SK-MEL-5 (cell line): ENCODE results near the gene SEMA3A. TPM values are rescaled to one million over a fixed set of nuclear protein-coding genes. Genes with fewer than 3 reads are reported as not detected.
"Not testable (repeated sequence)": the region's sequence is repeated elsewhere in the genome, so short reads cannot be mapped to it uniquely, and the experiment has no call there.

Experiments used
- DNase-seq: peaks from one replicate; pipeline ENCODE4 v3.0.0-alpha.2; 2016; ENCODE audit warnings: low read depth, low spot score
- in situ Hi-C: cut with HindIII; loops from 2 replicates; pipeline ENCODE4 v1.10.0; 2016; ENCODE audit warnings: low sequenced_read_pairs, high pct_unique_total_duplicates, low pct_unique_long_range_greater_than_20kb
- total RNA-seq: library from RNA; depleted of rRNA; stranded (reverse); fragments of >200 nt; shearing (Covaris generic); gene quantifications from 2 replicates; pipeline ENCODE4 v1.2.3, GENCODE V29; 2014

SEMA3A gene
- total RNA-seq, 1 experiment from 2014 or later: 10.0 TPM

DNA sequence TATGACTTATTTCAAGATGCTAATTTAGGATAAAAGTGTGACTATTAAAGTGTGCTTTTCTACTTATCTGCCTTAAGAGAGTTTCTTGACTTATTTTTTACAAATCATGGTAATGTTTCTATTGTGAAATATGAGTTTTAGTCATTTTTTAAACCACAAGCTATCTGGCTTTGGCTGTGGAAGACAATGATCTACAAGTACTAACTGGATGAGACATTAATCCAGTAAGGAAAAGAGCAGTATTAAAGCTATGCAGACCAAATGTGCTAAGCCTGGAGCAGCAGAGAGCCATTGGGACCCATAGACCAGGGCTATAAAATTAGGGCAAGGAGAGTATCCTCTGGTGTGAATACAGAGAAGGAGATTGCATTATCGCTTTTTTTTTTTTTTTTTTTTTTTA, 92.4 kb downstream of the SEMA3A start:
- in situ Hi-C loops: no loop called here
- no peak for DNase-seq

DNA sequence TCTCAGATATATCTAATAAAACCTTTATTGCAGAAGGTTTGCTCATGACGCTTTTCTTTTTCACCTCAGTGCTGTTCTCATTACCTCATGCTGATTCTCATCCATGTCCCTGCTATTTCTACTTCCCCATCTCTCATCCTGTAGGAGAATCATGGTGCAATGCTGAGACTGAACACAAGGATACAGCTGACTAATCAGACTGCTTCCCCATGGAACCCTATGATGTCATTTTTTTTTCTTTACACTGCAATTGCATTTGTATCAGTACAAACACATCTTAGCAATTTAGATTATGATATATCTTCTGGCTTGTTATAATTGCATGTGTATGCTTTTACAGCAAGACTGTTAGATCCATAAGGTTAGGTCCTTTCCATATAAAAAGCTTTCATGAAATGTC, 93.7 kb downstream of the SEMA3A start:
- in situ Hi-C loops: no loop called here
- DNase-seq: peak; percentile 70

GRCh38 chr7:84095971-84096370, 98.6 kb downstream of the SEMA3A start:
- in situ Hi-C loops: no loop called here
- DNase-seq: no peak

- in situ Hi-C loops: no loop called here
- DNase-seq: no peak
Observed at GRCh38 chr7:84092207-84092606, 102.4 kb downstream of the SEMA3A start.

DNA sequence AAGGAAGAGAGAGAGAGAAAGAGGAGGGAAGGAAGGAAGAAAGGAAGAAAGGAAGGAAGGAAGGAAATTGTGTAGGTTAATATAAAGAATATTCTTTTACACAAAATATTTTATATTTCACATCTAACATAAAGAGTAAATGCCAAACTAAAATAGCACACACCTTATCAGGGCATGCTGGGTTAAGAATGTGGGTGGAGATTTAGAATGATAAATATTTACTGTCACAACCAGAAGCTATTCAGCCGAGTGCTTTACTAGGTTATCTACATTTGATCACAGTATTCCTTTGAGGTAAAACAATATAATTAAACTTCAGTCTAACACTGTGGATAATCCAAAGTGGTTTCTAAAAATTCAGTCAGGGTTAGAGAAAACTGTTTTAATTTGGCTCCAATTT, 103.3 kb downstream of the SEMA3A start:
- in situ Hi-C loops: no loop called here
- no peak for DNase-seq

GRCh38 chr7:84088802-84089201, 105.8 kb downstream of the SEMA3A start:
- DNase-seq: no peak
- in situ Hi-C loops: no loop called here

GRCh38 chr7:84085998-84086397, 108.6 kb downstream of the SEMA3A start:
- in situ Hi-C loops: no loop called here
- no peak for DNase-seq

DNA sequence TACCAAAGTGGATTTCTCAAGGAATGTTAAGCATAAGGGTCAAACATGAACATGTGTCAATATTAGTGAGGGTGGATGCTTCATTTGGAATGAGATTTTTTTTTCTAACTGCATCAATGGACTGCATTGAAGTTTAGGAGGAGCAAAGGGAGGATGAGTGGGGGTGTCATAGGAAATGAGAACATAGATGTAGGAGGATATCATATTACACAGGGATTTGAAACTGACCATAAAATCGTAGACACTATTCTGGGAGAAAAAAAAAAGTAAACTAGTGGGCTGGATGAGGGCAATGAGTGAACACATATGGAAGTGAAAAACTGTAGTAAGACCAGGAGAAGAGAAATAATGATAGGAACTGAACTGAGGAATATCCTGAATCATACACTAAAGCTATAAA, 109.4 kb downstream of the SEMA3A start:
- DNase-seq: peak; percentile 87
- in situ Hi-C loops: no loop called here

GRCh38 chr7:84083846-84084245, 110.7 kb downstream of the SEMA3A start:
- in situ Hi-C loops: no loop called here
- DNase-seq: no peak

DNA sequence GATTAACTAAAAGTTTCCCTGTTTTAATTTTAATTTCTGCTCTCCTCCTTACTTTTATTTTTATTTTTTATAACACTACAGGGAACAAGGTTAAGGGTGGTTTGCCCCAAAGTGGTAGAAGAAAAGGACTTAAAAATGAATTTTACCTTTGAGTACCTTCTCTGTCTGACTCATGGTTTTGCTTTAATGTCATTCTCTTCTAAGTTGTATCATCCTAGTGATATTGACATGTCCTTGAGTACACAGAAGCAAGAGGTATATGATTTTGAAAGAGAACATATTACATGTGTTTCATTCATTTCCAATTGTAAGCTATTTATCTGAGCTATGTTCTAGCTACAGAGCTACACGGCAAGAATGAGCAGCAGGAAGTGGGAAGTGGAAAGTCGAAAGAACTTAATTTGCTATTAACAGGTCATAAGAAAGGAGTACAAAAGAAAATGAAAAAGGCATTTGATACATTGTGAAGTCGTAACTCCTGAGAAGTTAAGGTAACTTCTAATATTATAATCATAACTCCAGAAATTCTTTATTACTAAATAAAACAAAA, 112.5 kb downstream of the SEMA3A start:
- in situ Hi-C loops: no loop called here
- DNase-seq: no peak

DNA sequence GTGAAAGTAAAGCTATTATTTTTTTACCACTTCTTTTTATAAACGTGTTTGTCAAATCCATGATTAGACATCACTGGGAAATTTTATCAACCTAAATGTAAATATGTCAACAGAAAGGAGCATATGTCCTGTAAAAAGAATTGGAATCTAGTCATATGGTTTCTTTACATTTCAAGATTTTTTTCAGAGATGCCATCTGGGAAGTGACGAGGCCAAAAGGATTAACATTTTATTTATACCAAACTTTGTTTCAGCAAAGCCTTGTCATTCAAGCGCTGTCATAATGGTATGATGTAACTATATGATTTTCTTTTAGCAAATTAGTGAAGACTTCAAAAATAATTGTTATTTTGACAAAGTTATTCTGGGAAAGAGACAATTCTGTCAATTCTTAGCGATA, 117.3 kb downstream of the SEMA3A start:
- no peak for DNase-seq
- in situ Hi-C loops: no loop called here

DNA sequence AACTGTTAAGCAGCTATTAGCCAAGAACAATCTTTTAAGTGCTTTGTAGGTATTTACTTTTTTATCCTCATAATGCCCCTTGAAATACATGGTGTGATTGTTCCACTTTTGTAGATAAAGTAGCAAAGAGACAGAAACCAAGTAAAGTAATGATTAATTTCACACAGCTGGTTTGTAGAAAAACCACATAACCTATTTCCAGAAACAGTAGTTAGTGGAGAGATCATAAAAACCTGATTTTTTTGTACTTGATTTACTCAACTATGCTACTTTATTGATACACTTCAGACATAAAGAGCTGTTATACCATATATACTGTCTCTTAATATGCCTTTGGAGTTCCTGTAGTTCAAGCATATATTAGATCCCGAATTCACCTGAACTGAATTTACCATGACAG, 118.4 kb downstream of the SEMA3A start:
- in situ Hi-C loops: no loop called here
- no peak for DNase-seq

DNA sequence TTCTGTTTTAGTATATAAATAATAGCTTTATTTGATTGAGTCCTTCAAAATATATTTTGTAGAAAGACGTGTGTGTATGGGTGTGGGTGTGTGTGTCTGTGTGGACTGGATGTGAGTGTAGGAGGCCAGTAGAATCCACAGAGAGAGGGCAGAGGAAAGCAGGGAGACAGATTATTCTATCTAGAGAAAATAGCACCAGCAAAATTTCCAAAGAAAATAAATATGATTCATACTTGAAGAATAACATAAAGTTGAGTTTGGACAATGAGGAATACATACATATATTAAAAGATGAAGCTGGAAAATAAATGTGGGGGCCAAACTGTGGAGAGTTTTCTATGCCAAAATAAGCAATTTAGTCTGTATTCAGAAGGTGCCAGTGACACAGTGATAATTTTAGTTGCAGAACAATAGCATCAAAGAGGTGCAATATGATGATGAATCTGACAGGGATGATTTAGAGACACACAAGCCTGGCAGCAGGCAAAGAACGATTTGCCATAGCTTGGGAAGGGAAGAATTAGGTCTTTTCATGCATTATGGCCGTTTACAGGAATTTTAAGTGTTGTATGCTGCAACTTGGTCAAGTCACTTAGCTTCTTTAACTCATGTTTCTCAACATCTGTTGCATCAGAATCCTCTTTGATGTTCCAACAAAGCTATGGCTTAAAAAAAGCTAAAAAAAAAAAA, 121.3 kb downstream of the SEMA3A start:
- peak; percentile 32 for DNase-seq
- in situ Hi-C loops: no loop called here

- no peak for DNase-seq
- in situ Hi-C loops: no loop called here
Observed at GRCh38 chr7:84070770-84071169, 123.8 kb downstream of the SEMA3A start.

GRCh38 chr7:84069999-84070500, 124.5 kb downstream of the SEMA3A start:
- in situ Hi-C loops: no loop called here
- no peak for DNase-seq

DNA sequence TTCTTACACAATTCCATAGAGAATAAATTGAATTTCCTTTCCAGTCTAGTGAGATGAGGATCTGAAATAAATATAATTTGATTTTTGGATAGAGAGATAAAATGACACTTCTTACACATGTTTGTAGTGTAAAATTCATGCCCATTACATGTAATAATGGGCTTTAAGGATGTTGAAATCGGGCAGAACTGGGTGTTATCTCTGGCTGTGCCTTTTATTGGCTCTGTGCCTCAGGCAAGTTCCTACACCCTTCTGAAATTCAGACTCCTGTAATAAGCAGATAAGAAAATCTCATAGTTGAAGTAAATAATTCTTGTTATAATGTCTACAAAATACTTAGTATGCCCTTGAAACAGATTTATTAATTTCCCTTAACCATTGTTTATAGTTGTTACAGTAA, 125.6 kb downstream of the SEMA3A start:
- no peak for DNase-seq
- in situ Hi-C loops: no loop called here

- DNase-seq, in situ Hi-C loops: not testable (repeated sequence)
Observed at GRCh38 chr7:84062489-84062901, 132.1 kb downstream of the SEMA3A start.

DNA sequence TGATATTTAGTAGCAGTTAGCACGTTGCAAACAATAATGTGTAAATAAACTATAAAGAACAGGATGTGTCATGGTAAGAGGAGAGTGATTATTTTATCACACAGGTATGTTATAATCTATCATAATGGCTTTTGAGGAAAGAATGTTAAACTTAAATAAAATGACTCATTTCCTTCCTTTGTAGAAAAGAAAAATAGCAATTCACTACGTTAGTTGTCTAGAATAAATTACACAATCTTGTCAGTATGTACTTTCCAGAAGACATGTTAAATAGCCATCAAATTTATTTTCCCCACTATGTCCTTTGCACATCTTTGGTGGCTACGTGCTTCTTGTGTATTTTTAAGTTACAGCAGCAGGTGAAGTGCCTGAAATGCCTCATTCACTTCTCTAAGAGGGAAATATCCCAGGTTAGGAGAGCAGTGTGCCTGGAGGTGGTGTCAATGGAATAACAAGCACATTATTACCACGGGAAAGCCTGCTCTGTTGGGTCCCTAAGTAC, 133.8 kb downstream of the SEMA3A start:
- no peak for DNase-seq
- in situ Hi-C loops: no loop called here

DNA sequence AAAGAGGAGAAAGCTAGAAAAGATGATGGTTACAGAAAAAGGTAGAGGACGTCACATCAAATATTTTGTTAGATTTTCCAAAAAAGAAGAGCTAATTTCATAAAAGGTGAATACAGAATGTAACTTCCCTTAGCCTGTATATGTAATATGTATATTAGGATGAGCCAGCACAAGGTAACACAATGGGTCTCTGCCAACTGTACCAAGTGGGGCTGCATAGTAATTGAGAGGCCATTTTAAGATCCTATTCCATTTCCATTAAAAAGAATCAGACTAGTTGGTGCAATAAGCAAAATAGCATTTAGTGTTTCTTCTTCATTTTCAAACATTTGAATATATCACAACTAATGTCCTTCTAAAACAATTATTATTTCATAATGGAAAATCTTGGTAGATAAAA, 134.6 kb downstream of the SEMA3A start:
- in situ Hi-C loops: no loop called here
- no peak for DNase-seq
